Measurements from ENCODE around the gene SFTPD. TPM values are rescaled to one million over a fixed set of nuclear protein-coding genes. Genes with fewer than 3 reads are reported as not detected.

SFTPD gene
- total RNA-seq, 1 experiment from 2014 or later = not detected

DNA sequence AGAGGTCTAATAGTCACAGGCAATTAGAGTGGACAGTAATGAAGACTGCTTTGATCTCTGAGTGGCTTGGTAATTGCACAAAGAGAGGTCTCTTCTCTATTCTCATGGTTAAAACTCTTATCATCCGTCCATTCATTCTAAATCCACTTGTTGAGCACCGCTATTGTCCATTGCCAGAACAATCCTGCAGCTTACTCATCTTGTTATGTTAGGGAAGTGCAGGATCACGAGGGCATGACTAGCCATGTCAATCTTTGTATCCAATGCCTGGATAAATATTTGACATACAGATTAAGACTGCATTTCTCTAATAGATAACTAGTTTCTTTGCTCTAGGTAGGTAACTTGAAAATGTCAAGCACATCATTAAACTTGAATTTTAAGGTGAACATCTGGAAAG, 14.9 kb downstream of the SFTPD start:
- H3K9me3 Mint-ChIP-seq (ENCODE audit: low read depth, unreplicated experiment) = no peaks in the 10 kb centered on the region

DNA sequence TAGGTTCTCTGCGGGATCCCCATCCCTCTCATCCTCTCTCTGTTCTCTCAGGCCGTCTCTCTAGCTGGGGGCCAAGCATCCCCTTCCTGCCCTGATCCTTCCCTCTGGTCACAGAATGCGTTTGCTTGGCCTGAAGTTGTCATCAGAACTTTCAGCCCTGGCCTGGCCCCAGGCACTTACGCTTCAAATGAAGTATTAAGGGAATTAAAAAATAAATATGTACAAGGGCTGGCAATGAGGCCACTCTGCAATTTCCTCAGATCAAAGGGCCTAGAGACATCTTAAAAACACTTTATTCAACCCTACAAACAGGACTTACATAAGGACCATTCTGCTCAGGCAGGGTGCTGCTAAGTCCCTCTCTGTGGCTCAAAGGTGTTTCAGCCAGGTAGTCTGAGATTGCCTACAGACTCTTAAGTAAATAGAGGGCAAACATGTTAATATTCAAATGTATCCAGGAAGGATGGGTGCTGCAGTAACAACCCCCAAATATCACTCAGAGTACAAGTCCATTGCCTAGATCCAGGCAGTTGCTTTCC, 16.0 kb downstream of the SFTPD start:
- TF ChIP-seq, protein P1, sequence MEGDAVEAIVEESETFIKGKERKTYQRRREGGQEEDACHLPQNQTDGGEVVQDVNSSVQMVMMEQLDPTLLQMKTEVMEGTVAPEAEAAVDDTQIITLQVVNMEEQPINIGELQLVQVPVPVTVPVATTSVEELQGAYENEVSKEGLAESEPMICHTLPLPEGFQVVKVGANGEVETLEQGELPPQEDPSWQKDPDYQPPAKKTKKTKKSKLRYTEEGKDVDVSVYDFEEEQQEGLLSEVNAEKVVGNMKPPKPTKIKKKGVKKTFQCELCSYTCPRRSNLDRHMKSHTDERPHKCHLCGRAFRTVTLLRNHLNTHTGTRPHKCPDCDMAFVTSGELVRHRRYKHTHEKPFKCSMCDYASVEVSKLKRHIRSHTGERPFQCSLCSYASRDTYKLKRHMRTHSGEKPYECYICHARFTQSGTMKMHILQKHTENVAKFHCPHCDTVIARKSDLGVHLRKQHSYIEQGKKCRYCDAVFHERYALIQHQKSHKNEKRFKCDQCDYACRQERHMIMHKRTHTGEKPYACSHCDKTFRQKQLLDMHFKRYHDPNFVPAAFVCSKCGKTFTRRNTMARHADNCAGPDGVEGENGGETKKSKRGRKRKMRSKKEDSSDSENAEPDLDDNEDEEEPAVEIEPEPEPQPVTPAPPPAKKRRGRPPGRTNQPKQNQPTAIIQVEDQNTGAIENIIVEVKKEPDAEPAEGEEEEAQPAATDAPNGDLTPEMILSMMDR (IDR thresholded peaks at IDR 0.05; ENCODE audit: unreplicated experiment) = no peak
- Mint-ChIP-seq H3K9me3 (ENCODE audit: low read depth, unreplicated experiment) (no peaks in the 10 kb centered on the region), H3K4me1 (ENCODE audit: low read depth, unreplicated experiment) (no peaks in the 10 kb centered on the region), H3K4me3 (ENCODE audit: low read depth, unreplicated experiment) (no peak overlapping the region), H3K27ac (ENCODE audit: unreplicated experiment) (no peak overlapping the region), H3K27me3 (ENCODE audit: unreplicated experiment) (peaks cover 94% of the 10 kb centered on the region), H3K36me3 (ENCODE audit: insufficient read depth, unreplicated experiment) (no peaks in the 10 kb centered on the region)
- CTCF ChIA-PET = no interaction called here
- no TSS peak for BruUV-seq (replicated peaks)
- no peak for DNase-seq
- intact Hi-C loops (cut with micrococcal nuclease; ENCODE audit: unreplicated experiment) = no loop called here

More for the DNA sequence above, 14.9 kb downstream of the SFTPD start:
- H3K4me1 Mint-ChIP-seq (ENCODE audit: low read depth, unreplicated experiment) = no peaks in the 10 kb centered on the region
- no peak overlapping the region for H3K27ac Mint-ChIP-seq (ENCODE audit: unreplicated experiment)
- peaks cover 98% of the 10 kb centered on the region for H3K27me3 Mint-ChIP-seq (ENCODE audit: unreplicated experiment)
- no peak for DNase-seq
- intact Hi-C loops (cut with micrococcal nuclease; ENCODE audit: unreplicated experiment) = no loop called here
- no peak overlapping the region for H3K4me3 Mint-ChIP-seq (ENCODE audit: low read depth, unreplicated experiment)
- CTCF ChIA-PET = interaction anchor here (0.6 to 1.0 kb wide), 2 partner anchors 15 to 195 kb away, joined by 3 to 7 read pairs; partner anchors contain the start of gene SFTPD
- BruUV-seq (replicated peaks) = no TSS peak
- no peaks in the 10 kb centered on the region for H3K36me3 Mint-ChIP-seq (ENCODE audit: insufficient read depth, unreplicated experiment)
- TF ChIP-seq, protein P1 (IDR thresholded peaks at IDR 0.05; ENCODE audit: unreplicated experiment) = no peak

DNA sequence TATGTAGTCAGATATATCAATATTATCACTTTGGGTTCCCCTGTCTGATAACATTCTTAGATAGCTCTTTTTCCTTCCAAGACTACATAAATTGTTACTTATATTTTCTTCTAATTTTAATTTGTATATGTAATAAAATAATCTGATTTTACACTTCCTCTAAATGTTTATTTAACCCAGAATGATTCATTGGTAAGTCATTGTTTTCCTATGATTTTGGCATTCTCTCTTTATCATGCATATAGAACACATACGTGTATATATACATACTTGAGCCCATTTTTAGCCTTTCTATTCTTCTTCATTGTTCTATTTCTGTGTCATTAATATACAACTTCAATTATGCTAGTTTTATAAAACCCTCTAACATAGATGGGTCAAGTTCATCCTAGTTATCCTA, 16.6 kb downstream of the SFTPD start:
- no TSS peak for BruUV-seq (replicated peaks)
- H3K4me1 Mint-ChIP-seq (ENCODE audit: low read depth, unreplicated experiment) = no peaks in the 10 kb centered on the region
- H3K9me3 Mint-ChIP-seq (ENCODE audit: low read depth, unreplicated experiment) = no peaks in the 10 kb centered on the region
- TF ChIP-seq, protein P1 (IDR thresholded peaks at IDR 0.05; ENCODE audit: unreplicated experiment) = no peak
- H3K36me3 Mint-ChIP-seq (ENCODE audit: insufficient read depth, unreplicated experiment) = no peaks in the 10 kb centered on the region
- intact Hi-C loops (cut with micrococcal nuclease; ENCODE audit: unreplicated experiment) = no loop called here
- CTCF ChIA-PET = interaction anchor here (0.6 kb wide), 1 partner anchor 76 kb away, joined by 3 read pairs; no protein-coding TSS in a partner anchor
- no peak for DNase-seq
- peaks cover 94% of the 10 kb centered on the region for H3K27me3 Mint-ChIP-seq (ENCODE audit: unreplicated experiment)
- H3K27ac Mint-ChIP-seq (ENCODE audit: unreplicated experiment) = no peak overlapping the region
- no peak overlapping the region for H3K4me3 Mint-ChIP-seq (ENCODE audit: low read depth, unreplicated experiment)

DNA sequence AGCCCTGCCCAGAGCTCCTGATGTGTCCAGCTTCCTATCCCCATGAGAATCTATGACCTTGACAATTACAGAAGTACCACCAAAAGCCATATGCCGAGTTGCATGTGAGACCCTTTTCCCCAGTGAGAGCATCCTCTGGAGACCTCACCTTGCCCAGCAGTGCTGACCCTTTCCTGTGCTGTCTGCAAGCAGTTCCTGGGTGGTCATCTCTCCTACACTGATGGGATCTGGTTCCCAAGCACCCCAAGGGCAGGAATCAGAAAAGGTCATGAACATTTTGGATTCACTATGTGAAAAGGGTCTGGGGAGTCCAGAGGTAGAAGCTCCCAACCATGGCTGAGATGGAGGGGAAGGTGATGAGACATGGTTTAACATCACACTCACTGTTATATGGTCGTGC, 18.2 kb downstream of the SFTPD start:
- H3K4me1 Mint-ChIP-seq (ENCODE audit: low read depth, unreplicated experiment) = no peaks in the 10 kb centered on the region
- intact Hi-C loops (cut with micrococcal nuclease; ENCODE audit: unreplicated experiment) = no loop called here
- no TSS peak for BruUV-seq (replicated peaks)
- peaks cover 94% of the 10 kb centered on the region for H3K27me3 Mint-ChIP-seq (ENCODE audit: unreplicated experiment)
- TF ChIP-seq, protein P1 (IDR thresholded peaks at IDR 0.05; ENCODE audit: unreplicated experiment) = no peak
- no peaks in the 10 kb centered on the region for H3K9me3 Mint-ChIP-seq (ENCODE audit: low read depth, unreplicated experiment)
- no peak overlapping the region for H3K27ac Mint-ChIP-seq (ENCODE audit: unreplicated experiment)
- CTCF ChIA-PET = no interaction called here
- DNase-seq = no peak
- H3K36me3 Mint-ChIP-seq (ENCODE audit: insufficient read depth, unreplicated experiment) = no peaks in the 10 kb centered on the region
- no peak overlapping the region for H3K4me3 Mint-ChIP-seq (ENCODE audit: low read depth, unreplicated experiment)

Data from Calu3 (cell line).